ENCODE results near the gene VRK1. TPM values are rescaled to one million over a fixed set of nuclear protein-coding genes. Genes with fewer than 3 reads are reported as not detected.

The VRK1 gene
- total RNA-seq, 6 donors from 2014 or later = 6.7 to 19.9 (median 9.9) TPM

DNA sequence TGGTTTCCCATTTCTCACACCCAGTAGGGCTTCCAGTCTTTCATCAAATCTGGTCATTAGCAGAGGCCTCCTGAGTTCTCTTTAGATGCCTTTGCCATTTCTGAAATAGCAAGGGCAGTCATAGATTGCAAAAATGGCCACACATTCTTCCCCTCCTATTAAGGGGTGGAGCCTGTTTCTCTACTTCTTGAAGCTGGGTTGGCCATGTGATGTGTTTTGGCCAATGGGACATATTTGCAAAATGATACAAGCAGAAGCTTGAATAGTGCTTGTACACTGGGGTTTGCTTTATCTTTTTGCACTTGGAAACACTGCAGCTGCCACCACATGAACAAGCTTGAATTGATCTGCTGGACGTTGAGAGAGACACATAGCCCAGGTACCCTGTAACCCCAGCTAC is 109.3 kb downstream of the VRK1 start:
- Histone ChIP-seq H3K27ac (peak overlapping the region in 1 of 4 donors; percentile 61), H3K4me1 (peaks cover 0 to 9% (median 0%) of the 10 kb centered on the region in 4 donors), H3K4me3 (no peak overlapping the region), H3K9me3 (peaks cover 0 to 11% (median 7%) of the 10 kb centered on the region in 4 donors), H3K27me3 (no peaks in the 10 kb centered on the region), H3K36me3 (no peaks in the 10 kb centered on the region)
- no peak for ATAC-seq (ENCODE audit: low FRiP score in 2 of 2)
- WGBS, 2 donors = 69 to 100% methylated on average over 1 of the region's 1 CpG
- no peak for DNase-seq
- no peak for TF ChIP-seq EP300 (IDR thresholded peaks at IDR 0.05)
- no peak for TF ChIP-seq POLR2AphosphoS5 (IDR thresholded peaks at IDR 0.05)
- TF ChIP-seq, protein P1, sequence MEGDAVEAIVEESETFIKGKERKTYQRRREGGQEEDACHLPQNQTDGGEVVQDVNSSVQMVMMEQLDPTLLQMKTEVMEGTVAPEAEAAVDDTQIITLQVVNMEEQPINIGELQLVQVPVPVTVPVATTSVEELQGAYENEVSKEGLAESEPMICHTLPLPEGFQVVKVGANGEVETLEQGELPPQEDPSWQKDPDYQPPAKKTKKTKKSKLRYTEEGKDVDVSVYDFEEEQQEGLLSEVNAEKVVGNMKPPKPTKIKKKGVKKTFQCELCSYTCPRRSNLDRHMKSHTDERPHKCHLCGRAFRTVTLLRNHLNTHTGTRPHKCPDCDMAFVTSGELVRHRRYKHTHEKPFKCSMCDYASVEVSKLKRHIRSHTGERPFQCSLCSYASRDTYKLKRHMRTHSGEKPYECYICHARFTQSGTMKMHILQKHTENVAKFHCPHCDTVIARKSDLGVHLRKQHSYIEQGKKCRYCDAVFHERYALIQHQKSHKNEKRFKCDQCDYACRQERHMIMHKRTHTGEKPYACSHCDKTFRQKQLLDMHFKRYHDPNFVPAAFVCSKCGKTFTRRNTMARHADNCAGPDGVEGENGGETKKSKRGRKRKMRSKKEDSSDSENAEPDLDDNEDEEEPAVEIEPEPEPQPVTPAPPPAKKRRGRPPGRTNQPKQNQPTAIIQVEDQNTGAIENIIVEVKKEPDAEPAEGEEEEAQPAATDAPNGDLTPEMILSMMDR (IDR thresholded peaks at IDR 0.05) = no peak

DNA sequence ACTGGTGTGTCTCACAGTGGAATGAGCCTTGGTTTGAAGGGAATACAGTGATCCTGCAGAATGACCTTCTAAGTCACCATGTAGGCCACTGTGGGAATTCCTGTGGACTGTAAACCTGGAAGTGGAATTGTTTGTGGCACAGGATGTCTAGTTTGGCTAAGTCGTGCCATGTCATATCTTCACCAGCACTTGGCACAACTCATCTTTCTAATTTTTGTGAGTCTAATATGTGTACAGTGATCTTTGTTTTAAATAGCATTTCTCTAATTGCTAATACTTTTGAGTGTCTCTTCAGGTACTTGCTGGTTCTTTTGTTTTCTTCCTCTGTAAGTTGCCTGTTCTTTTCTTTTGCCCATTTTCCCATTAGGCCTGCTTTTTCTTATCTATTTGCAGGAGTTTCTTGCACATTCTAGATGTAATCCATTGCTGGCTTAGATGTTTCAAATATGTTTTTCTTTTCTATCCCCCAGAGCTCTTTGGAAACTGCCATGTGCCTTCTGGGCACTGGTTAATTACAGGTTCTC is 112.7 kb downstream of the VRK1 start:
- H3K36me3 ChIP-seq = no peaks in the 10 kb centered on the region
- H3K4me1 ChIP-seq = peaks cover 0 to 9% (median 0%) of the 10 kb centered on the region in 4 donors
- no peak for ATAC-seq (ENCODE audit: low FRiP score in 2 of 2)
- TF ChIP-seq POLR2AphosphoS5 (IDR thresholded peaks at IDR 0.05) (no peak), POLR2A (IDR thresholded peaks at IDR 0.05) (no peak), EP300 (IDR thresholded peaks at IDR 0.05) (no peak)
- TF ChIP-seq, protein P1 (IDR thresholded peaks at IDR 0.05) = no peak
- H3K27ac ChIP-seq = no peak overlapping the region
- 92 to 95% methylated on average over 1 of the region's 1 CpG for WGBS, 2 donors
- no peak for DNase-seq
- H3K4me3 ChIP-seq = no peak overlapping the region
- no peaks in the 10 kb centered on the region for H3K27me3 ChIP-seq
- H3K9me3 ChIP-seq = peaks cover 0 to 11% (median 7%) of the 10 kb centered on the region in 4 donors

DNA sequence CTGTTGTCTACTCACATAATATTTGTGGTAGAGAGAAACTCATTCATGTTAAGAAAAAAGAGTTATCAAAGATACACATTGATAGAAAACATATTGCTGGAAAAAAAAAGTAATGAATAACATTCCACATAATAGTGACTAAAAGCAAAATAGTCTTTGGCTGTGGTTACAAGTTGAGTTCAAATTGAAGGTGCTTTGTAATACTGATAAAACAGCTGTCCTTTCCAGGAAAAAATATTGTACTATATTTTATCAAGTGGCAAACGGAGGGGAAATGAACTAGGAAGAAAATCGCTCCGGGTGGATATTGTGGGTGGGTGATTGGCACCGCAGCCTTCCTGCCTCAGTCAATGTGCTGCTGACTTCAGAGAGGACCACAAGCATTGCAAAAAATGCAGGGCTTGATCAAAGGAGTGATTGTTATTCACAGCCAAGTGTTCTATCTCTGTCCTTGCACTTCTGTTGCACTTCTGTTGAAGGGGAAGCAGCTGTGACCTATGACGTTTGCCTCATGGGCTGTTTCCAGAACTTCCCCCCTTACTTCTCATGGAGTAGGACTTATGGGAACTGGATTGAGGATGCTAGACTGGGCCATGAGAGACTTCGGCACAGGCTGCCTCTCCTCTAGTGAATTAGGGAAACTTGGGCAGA is 114.4 kb downstream of the VRK1 start:
- no peaks in the 10 kb centered on the region for H3K4me1 ChIP-seq
- no peak for ATAC-seq (ENCODE audit: low FRiP score in 2 of 2)
- no peak for DNase-seq
- no peaks in the 10 kb centered on the region for H3K27me3 ChIP-seq
- TF ChIP-seq EP300 (IDR thresholded peaks at IDR 0.05) = no peak
- no peak for TF ChIP-seq POLR2A (IDR thresholded peaks at IDR 0.05)
- TF ChIP-seq, protein P1 (IDR thresholded peaks at IDR 0.05) = no peak
- no peak for TF ChIP-seq POLR2AphosphoS5 (IDR thresholded peaks at IDR 0.05)
- peaks cover 0 to 11% (median 7%) of the 10 kb centered on the region in 4 donors for H3K9me3 ChIP-seq
- 46 to 50% methylated on average over 6 of the region's 6 CpGs for WGBS, 2 donors
- H3K27ac ChIP-seq = no peak overlapping the region
- H3K4me3 ChIP-seq = no peak overlapping the region
- no peaks in the 10 kb centered on the region for H3K36me3 ChIP-seq

DNA sequence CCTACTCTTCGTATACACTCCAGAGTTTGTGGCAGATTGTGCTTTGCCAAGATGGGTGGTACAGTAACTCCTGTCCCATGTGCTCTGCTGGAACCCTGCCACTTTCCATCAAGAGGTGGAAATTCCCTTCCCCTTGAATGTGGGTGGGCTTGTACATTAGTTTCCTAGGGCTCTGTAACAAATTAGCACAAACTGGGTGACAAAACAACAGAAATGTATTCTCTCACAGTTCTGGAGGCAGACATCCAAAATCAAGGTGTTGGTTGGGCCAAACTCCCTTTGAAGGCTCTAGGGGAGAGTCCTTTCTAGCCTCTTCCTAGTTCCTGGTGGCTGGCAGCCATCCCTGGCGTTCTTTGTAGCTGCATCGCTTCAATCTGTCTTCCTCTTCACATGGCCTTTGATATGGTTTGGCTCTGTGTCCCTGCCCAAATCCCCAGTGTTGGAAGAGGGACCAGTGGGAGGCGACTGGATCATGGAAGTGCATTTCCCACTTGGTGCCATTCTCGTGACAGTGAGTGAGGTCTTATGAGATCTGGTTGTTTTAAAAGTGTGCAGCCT is 117.5 kb downstream of the VRK1 start:
- no peak for DNase-seq

More for the DNA sequence above, 117.5 kb downstream of the VRK1 start:
- Histone ChIP-seq H3K27me3 (no peaks in the 10 kb centered on the region), H3K36me3 (no peaks in the 10 kb centered on the region), H3K4me1 (no peaks in the 10 kb centered on the region), H3K4me3 (no peak overlapping the region), H3K9me3 (peaks cover 0 to 7% (median 1%) of the 10 kb centered on the region in 4 donors), H3K27ac (no peak overlapping the region)
- WGBS, 2 donors = 74 to 82% methylated on average over 5 of the region's 5 CpGs
- TF ChIP-seq, protein P1 (IDR thresholded peaks at IDR 0.05) = no peak
- no peak for ATAC-seq (ENCODE audit: low FRiP score in 2 of 2)

All from upper lobe of left lung (tissue), 6 donors.